Stimulated activated CD4-positive, alpha-beta T cell treated with anti-CD3 and anti-CD28 coated beads, Interleukin-1b, Interleukin-23, amount 100 ng/mL, for 1 hour (primary cell): Measurements from ENCODE around the gene EXPH5.
"Not testable (repeated sequence)": the region's sequence is repeated elsewhere in the genome, so short reads cannot be mapped to it uniquely, and the experiment has no call there.

ENCODE experiments used
- DNase-seq, 2 donors: peaks; one replicate each; pipeline ENCODE4 v3.0.0-alpha.2; 2020; ENCODE audit warnings: low read depth in 2 of 2

The EXPH5 gene

DNA sequence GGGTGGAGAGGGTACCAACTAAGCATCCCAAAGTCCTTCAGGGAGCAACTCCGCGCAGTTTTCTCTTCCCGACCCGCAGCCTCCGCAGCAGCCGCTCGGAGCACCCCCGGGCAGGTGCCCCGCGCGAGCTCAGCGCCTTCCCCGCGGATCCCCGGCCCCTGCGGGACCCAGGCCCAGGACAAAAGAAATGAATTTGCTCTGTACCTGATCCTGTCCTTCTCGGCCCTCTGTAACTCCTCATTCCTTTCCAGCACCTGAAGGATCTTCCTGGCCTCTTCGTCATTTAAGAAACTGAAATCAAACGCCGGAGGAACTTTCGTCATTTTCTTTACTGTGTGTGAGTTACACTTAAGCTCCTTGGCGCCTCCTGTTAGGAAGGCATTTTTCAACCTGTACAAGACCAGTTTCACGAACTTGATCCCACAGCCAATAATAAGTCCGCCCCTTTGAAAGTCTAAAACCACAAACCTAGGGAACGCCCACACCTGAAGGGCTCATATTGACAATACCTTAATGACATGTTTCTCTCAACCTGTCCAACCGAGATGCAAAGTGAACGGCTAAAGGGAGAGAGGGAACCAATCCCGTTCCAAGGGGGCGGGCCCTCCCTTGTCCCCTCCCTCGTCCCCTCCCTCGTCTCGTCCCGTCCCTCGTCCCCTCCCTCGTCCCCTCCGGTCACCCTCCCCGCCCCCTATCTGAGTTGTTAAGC lies at the start of gene EXPH5:
TSS of gene EXPH5 (minus strand) at position 555 of the 709 bp plus-strand sequence. CDS start at position 323, 232 bp downstream.
- peak; percentile 64 to 78 for DNase-seq

DNA sequence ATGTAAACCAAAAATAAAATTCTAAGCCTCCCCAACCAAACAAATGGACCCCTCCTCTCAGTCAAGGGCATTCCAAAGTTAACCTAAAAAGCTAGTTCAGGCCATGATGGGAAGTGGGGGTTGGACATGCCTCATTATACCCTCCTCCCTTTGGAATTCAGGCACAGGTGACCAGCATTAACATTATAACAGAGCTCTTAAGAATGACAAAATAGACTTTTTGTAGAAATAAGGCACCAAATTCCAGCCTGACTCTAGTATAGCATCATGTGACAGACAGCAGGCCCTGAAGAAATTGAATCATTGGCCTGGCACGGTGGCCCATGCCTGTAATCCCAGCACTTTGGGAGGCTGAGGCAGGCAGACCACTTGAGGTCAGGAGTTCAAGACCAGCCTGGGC lies 48.2 kb upstream of the EXPH5 start:
- DNase-seq: not testable (repeated sequence)

DNA sequence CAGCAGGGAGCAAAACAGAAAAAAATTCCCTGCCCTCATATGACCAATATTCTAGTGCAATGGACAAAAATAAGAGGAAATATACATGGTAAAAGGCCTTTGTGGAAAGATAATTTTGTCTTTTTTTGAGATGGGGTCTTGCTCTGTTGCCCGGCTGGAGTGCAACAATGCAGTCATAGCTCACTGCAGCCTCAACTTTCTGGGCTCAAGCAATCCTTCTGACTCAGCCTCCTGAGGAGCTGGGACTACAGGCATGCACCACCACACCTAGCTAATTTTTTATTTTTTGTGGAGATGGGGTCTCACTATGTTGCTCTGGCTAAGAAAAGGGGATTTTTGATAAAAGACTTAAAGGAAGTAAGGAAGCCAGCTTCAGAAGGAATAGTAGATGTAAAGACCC lies 45.6 kb upstream of the EXPH5 start:
- no peak for DNase-seq

- no peak for DNase-seq
Observed at GRCh38 chr11:108636222-108636621, 42.7 kb upstream of the EXPH5 start.

DNA sequence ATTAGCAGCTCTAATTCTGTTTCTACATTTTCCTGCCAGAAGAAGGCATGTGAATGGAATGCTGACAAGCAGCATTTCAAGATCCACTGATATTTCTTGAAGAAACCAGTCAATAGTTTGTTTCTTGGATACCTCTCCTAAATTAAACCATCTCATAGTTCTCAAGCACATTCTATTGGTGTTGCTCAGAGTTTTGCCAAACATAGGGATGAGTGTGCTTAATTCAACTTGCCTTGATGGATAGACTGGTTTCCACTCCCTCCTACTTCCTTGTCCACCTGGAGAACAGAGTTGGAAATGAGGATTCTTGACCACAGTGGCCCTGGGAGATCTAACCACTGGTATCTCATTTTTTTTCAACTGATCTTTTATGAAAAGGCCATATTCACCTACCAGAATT lies 41.5 kb upstream of the EXPH5 start:
- no peak for DNase-seq

DNA sequence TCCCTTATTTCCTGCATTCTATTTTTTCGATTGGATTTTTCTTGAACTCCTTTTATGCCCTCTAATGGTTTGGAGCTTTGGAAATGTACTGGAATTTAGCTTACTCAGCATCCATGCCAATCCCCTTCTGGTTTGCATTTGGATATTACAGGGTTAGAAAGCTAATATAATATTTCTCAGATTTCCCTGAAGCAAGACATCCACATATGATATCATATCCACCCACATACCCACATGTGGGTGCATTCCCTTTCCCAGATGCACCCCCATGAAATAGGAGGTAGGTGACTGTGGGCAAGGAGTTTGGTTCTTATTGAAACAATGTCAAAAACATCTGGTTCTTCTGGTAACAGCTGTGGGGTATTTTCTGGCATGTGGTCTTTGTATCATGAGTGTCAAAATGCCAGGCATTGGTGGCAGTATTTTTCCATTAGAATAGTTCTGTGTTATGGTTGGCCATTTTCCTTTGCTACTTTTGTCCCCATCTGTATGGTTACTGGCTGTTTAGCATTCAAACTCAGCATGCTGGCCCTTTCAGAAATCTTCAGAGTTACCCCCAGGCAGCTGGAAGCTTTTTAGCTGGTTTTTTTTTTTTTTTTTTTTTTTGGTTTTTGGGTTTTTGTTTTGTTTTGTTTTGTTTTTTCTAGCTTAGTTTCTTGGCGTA lies 38.6 kb upstream of the EXPH5 start:
- DNase-seq: no peak

DNA sequence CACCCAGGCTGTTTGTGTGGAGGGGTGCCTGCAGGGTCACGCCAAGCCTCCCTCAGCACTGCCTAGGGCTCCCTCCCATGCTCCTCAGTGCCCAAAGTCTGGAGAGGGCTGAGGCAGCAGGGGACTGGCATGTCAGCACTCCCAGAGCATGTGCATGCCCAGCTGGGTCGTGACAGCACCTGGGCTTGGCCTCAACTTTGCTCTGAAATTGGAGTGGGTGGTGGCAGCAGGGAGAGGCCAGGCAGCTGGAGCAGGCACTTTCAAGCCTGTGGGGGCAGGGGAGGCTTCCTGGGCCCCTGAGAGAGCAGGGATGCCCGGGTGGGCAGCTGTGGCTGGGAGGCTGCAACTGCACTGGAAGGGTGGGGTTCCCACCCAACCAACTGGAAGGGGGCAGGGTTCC lies 35.7 kb upstream of the EXPH5 start:
- DNase-seq: no peak

DNA sequence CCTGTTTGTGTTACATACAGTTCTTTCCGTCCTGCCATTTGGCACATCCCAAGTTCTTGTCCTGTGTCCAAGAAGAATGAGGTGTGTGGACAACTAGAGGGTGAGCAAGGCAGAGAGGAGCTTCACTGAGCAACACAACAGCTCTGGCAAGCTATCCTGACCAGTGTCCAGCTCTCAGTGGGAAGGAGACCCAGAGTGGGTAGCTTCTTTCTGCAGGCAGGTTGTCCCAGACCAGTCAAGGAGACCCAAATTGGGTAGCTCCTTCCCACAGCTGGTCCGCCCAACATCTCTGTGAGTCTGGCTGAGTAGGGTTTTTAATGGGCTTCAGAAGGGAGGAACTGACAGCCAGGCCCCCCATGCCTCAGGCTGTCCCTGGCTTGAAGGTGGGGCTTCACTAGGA lies 35.2 kb upstream of the EXPH5 start:
- no peak for DNase-seq

GRCh38 chr11:108628326-108628725 lies 34.8 kb upstream of the EXPH5 start:
- DNase-seq: no peak

DNA sequence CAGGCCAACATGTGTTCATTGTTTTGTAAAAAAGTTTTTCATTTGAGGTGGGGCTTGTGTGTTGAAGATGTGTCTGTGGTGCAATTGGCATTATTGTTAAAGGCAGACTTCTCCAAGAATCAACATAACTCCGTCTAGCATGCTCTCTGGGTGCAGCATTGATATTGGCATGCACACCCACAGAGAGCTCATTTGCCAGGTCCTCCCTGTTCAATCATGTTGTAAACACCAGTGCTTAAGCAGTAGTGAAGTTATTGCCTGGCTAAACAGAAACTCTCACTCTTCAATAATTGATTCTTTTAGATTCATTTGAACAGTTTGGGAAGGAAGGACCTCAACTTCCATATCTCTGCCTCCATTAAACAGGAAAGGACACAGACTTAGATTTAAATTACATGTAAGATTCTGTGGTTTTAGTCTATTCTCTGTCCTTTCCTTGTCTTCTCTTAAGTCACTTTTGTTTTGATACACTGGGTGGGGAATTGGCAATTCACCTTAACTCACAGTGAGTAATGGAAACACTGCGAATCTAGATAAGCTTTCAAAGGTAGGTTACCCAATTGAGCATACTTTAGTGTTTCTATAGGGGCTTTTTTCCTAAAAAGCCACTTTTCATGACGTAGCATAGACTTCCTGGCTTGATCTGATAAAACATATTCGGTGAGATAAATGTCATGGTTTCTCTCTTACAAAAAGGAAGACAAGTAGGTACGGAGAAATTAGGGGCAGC lies 30.8 kb upstream of the EXPH5 start:
- DNase-seq: no peak

DNA sequence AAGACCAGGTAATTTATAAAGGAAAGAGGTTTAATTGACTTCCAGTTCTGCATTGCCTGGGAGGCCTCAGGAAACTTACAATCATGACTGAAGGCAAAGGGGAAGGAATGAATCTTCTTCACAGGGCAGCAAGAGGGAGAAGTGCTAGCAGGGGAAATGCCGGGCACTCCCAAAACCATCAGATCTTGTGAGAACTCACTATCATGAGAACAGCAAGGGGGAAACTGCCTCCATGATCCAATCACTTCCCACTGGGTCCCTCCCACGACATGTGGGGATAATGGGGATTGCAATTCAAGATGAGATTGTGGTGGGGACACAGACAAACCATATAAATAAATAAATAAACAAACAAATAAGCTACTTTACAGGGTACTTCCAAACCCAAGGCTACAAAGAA lies 28.8 kb upstream of the EXPH5 start:
- no peak for DNase-seq

DNA sequence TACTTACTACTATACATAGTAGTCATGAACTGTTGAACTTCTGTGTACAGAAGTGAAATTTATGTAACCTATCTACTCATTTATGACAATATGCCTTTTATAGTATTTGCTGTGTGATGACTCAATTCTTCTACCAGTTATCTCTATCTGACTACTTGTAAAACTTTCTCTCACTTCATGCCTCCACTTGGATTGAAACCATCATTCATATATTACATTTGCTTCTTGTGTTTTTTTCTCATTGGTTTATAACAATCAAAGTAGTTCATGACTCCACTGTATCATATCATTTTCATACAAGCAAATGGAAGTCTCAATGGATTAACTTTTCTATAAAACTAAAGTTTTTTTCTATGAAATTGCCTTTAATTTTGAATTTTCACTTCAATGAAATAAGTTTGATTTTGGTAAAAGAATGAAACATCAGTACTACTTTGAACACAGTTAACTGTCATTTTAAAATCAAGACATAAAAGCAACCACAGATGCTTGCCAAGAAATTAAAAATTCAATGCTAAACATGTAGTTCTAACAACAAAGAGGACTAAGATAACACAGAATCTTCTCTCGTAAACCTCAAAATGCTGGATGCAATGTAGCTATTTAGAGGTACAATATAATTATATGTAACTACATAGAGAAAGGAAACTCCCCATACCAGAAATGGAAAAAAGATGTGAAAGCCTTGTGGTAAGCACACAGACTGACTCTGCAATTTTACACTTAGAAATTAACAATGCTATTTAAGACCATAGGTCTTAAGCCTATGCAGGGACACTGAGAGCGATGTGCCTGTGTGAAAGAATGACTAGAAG lies 27.6 kb upstream of the EXPH5 start:
- DNase-seq: no peak

DNA sequence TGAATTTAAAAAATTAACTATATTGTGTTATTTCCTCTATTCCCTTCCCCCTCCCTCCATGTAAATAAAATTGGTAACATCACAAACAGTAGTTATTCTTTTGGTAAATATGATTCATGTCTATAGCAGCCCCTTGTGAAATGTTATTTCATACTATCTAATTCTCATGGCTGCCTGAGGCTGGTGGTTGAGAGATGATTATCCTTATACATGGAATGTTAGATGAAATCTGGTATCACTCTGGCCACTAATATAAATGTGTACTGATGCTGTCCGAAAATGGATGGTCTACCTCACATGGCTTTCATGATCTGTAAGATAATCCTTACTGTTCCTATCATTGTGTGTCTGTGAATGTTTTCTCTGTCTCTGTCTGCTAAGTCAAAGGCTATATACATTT lies 25.0 kb upstream of the EXPH5 start:
- DNase-seq: no peak

DNA sequence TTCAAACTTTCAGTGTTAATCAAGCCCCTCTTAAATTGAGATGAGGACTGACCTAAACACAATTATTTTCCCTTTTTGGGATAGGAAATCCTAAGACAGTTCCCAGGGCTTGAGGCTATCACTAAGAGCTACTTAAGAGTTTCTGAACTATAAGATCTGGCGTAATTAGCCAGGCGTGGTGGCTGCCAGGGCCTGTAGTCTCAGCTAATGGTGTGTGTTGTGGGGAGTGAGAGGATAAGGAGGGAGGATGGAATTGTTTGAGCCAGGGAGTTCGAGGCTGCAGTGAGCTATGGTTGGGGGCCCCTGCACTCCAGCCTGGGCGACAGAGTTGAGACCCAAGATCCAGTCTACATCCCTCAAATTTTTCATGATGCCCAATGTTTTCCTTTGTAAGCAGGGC lies 23.5 kb upstream of the EXPH5 start:
- DNase-seq: no peak

- DNase-seq: no peak
Observed at GRCh38 chr11:108616549-108616948, 23.0 kb upstream of the EXPH5 start.

DNA sequence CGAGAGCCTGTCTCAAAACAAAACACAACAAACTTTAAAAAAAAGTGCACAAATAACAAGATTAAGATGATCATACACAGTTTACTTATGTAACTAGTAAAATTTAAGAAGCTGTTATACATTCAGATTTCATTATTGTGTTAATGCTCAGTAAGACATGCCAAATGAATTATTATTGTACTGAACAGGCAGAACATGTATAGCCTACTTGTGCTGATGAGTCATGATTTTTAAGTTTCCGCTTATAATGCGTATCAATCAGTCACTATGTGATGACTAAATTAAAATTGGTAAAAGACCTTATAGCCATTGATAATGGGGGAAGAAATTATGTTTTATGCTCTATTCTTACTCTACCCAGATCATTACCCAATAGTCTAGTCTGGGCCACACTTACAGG lies 20.5 kb upstream of the EXPH5 start:
- DNase-seq: no peak

DNA sequence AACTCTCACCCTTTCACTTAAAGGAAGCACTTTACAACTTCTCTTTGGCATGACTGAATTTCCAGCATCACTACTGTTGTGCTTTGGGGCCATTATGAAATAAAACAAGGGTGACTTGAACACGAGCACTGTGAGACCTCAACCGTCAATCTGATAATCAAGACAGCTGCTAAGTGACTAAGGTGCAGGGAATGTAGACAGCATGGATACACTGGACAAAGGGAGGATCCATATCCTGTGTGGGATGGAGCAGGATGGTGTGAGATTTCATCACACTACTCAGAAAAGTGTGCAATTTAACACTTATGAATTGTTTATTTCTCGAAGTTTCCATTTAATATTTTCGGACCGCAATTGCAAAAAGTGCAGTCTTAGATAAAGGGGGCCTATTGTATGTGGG lies 16.1 kb upstream of the EXPH5 start:
- no peak for DNase-seq

DNA sequence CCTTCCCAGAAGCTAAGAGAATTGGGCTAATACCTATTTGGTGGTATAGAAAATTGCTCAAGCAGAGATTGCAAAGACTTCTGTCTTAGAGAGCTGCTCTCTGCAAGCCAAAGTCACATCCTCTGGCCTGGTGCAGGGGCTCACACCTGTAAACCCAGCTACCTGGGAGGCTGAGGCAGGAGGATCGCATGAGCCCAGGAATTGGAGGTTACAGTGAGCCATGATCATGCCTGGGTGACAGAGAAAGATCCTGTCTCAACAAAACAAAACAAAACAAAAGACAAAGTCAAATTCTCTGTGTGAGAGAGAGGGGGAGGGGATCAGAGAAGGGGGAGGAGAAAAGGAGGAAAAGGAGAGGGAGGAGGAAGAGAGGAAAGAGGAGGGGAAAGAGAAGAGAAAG lies 15.0 kb upstream of the EXPH5 start:
- no peak for DNase-seq

- DNase-seq: no peak
Observed at GRCh38 chr11:108606495-108607160, 13.1 kb upstream of the EXPH5 start.

GRCh38 chr11:108606070-108606469 lies 12.5 kb upstream of the EXPH5 start:
- no peak for DNase-seq

DNA sequence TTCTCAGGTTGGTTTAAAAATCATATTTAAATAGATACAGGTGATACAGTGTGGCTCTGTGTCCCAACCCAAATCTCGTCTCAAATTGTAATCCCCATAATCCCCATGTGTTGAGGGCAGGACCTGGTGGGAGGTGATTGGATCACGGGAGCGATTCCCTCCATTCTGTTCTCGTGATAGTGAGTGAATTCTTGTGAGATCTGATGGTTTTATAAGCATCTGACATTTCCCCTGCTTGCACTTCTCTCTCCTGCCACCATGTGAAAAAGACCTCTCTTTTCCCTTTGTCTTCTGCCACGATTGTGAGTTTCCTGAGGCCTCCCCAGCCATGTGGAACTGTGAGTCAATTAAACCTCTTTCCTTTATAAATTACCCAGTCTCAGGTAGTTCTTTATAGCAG lies 9.2 kb upstream of the EXPH5 start:
- not testable (repeated sequence) for DNase-seq

DNA sequence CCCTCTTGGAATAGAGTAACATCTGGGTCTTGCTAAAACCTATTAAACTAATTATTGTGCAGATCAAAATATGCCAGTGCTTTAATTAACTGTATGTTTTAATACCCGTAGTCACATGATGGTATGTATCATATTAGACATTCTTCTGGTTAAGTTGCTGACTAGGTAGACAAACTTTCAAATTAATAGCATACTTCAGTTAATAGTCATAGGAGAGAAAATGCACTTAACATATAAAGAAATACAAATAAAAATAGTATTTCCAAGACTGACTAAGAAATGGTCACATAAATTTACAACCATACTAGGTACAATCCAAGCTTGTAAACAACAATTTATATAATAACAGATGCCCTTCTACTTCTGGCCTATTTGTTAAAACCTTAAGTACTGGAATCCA lies 7.6 kb upstream of the EXPH5 start:
- DNase-seq: no peak
